Loucy (cell line): ENCODE data around the gene TNFRSF9.

Experiments used
- CTCF ChIP-seq: fragments of 200-600 bp; sonication (generic); conservative IDR thresholded peaks from 2 replicates; pipeline ENCODE4 v1.5.1; 2014; ENCODE audit warnings: mild to moderate bottlenecking, antibody characterized with exemption, low read length
- EZH2phosphoT487 ChIP-seq: fragments of 200-600 bp; IDR thresholded peaks from 2 replicates; pipeline ENCODE4 v1.6.1; 2018; ENCODE audit warnings: antibody characterized with exemption, mild to moderate bottlenecking, moderate library complexity, borderline replicate concordance

DNA sequence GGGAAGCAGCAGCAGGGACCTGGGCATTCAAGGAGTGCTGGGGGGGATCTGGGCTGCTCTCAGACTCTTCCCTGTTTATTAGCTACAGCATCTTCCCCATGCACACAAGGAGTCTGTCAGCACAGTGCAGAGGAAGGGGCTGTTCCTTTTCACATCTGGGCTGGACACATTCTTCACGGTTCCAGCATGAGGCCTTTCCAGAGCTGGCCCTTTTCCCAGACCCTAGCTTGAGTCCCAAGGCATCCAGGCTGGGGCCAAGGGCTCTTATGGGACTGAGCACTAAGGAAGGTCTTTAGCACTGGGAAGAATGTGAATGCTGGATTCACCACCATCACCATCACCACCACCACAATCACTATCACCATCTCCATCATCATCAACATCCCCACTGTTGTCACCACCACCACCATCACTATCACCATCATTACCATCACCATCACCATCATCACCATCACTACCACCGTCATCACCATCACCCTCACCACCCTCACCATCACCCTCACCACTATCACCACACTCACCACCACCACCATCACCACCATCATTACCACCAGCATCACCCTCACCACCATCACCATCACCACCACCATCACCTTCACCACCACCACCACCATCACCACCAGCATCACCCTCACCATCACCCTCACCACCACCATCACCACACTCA is 49.3 kb upstream of the TNFRSF9 start:
- TF ChIP-seq CTCF (no peak), EZH2phosphoT487 (no peak)
